GM12878 (cell line): Measurements from ENCODE around the gene EHBP1. TPM values are rescaled to one million over a fixed set of nuclear protein-coding genes. Genes with fewer than 3 reads are reported as not detected.
A peak's percentile ranks its signal among the peaks of the same experiment; 100 is the strongest.

ENCODE experiments used
- ATAC-seq: fragments of 200-7000 bp; cut with Tn5 transposase; 3 replicates; pipeline ENCODE4 v1.9.1; 2020; ENCODE audit warnings: mild to moderate bottlenecking, moderate library complexity
- BruUV-seq: library from RNA; stranded (reverse); fragments of 400-500 nt; replicated peaks from 2 replicates; lab custom pipeline; 2021; lab: Mats Ljungman, UMichigan
- CTCF ChIA-PET: fragments of 300-600 bp; sonication (Branson Sonifier 250); formaldehyde crosslinking; extraction: SDS; loops from one replicate; lab custom pipeline; 2021; ENCODE audit warnings: inconsistent platforms; lab: Yijun Ruan, JAX
- POLR2A ChIA-PET: fragments of 350-600 bp; formaldehyde crosslinking; extraction: SDS; loops from one replicate; lab custom pipeline; 2021; ENCODE audit warnings: inconsistent platforms; lab: Charles Lee
- RAD21 ChIA-PET: fragments of 300-600 bp; sonication (Branson Sonifier 250); formaldehyde crosslinking; loops from one replicate; lab custom pipeline; 2023; ENCODE audit warnings: antibody characterized with exemption; ENCODE audit not compliant: unreplicated experiment; lab: Charles Lee
- SMC1A ChIA-PET: fragments of 300-600 bp; sonication (Branson Sonifier 250); formaldehyde crosslinking; loops from one replicate; lab custom pipeline; 2023; ENCODE audit not compliant: unreplicated experiment, uncharacterized antibody; lab: Charles Lee
- DNase-seq: peaks from one replicate; pipeline ENCODE4 v3.0.0-alpha.2; 2011; ENCODE audit warnings: low read depth, low spot score
- FAIRE-seq: peaks from 3 replicates; lab custom pipeline; 2011; peaks lifted over from hg19 to GRCh38; lab: Jason Lieb, UNC
- H2AFZ ChIP-seq: 2 replicates; pipeline ENCODE4 v1.6.0; 2011; ENCODE audit warnings: low read depth, low read length, control low read depth; ENCODE audit not compliant: control insufficient read depth
- H3K27ac ChIP-seq: 2 replicates; pipeline ENCODE4 v1.5.1; 2011; ENCODE audit warnings: control low read depth; ENCODE audit not compliant: control insufficient read depth, insufficient read depth
- H3K27me3 ChIP-seq, 2 experiments: replicated peaks in 1 of 2; 2 replicates each; pipeline versions ENCODE4 v1.6.0 to v1.6.1; 2011; ENCODE audit warnings: low read length in 1 of 2; ENCODE audit not compliant: control insufficient read depth in 2 of 2, insufficient read depth in 2 of 2
- H3K36me3 ChIP-seq, 2 experiments: 2 replicates each; pipeline ENCODE4 v1.5.1; 2011; ENCODE audit warnings: low read length in 1 of 2; ENCODE audit not compliant: control insufficient read depth in 2 of 2, insufficient read depth in 2 of 2
- H3K4me1 ChIP-seq: 2 replicates; pipeline ENCODE4 v1.6.1; 2011; ENCODE audit warnings: mild to moderate bottlenecking, low read length, moderate library complexity, mixed read lengths; ENCODE audit not compliant: control insufficient read depth, insufficient read depth
- H3K4me2 ChIP-seq: 2 replicates; pipeline ENCODE4 v1.6.0; 2011; ENCODE audit warnings: control low read depth; ENCODE audit not compliant: control insufficient read depth, insufficient read depth
- H3K4me3 ChIP-seq: fragments of 200-600 bp; sonication (generic); 2 replicates; pipeline ENCODE4 v1.5.1; 2016
- H3K79me2 ChIP-seq: 2 replicates; pipeline ENCODE4 v1.6.0; 2011; ENCODE audit warnings: low read length; ENCODE audit not compliant: control insufficient read depth, insufficient read depth
- H3K9ac ChIP-seq: 2 replicates; pipeline ENCODE4 v1.8.0; 2011; ENCODE audit warnings: low read length, control low read depth, mixed read lengths; ENCODE audit not compliant: control insufficient read depth, insufficient read depth
- H3K9me3 ChIP-seq: replicated peaks from 3 replicates; pipeline ENCODE4 v1.5.1; 2011; ENCODE audit warnings: mild to moderate bottlenecking, low read length; ENCODE audit not compliant: control insufficient read depth, insufficient read depth
- H4K20me1 ChIP-seq: 2 replicates; pipeline ENCODE4 v1.6.0; 2011; ENCODE audit not compliant: control insufficient read depth, insufficient read depth
- FOXM1 ChIP-seq: IDR thresholded peaks from 2 replicates; pipeline ENCODE4 v1.6.1; 2012; ENCODE audit warnings: low read depth, mild to moderate bottlenecking, inconsistent platforms, low read length, moderate library complexity
- IRF4 ChIP-seq: IDR thresholded peaks from 2 replicates; pipeline ENCODE4 v1.6.1; 2011; ENCODE audit warnings: low read depth, low read length
- JUNB ChIP-seq: IDR thresholded peaks from 2 replicates; pipeline ENCODE4 v1.6.1; 2016; ENCODE audit warnings: antibody characterized with exemption, mild to moderate bottlenecking
- MEF2A ChIP-seq: IDR thresholded peaks from 2 replicates; pipeline ENCODE4 v1.6.1; 2011; ENCODE audit warnings: low read depth, mild to moderate bottlenecking, low read length, moderate library complexity; ENCODE audit not compliant: insufficient read depth
- NFXL1 ChIP-seq: fragments of 450-650 bp; IDR thresholded peaks from 2 replicates; pipeline ENCODE4 v1.6.1; 2017; ENCODE audit warnings: antibody characterized with exemption, mild to moderate bottlenecking, borderline replicate concordance
- NFYA ChIP-seq: IDR thresholded peaks from 2 replicates; pipeline ENCODE4 v1.6.1; 2011; ENCODE audit warnings: low read depth, mild to moderate bottlenecking, low read length, improper control_type of control experiment, borderline replicate concordance
- NFYB ChIP-seq: IDR thresholded peaks from 2 replicates; pipeline ENCODE4 v1.6.1; 2011; ENCODE audit warnings: low read depth, mild to moderate bottlenecking, low read length, improper control_type of control experiment, moderate library complexity; ENCODE audit not compliant: insufficient read depth
- POLR2AphosphoS5 ChIP-seq: IDR thresholded peaks from 2 replicates; pipeline ENCODE4 v1.6.1; 2011; ENCODE audit warnings: mild to moderate bottlenecking, low read length, inconsistent platforms
- YBX1 ChIP-seq: fragments of 450-650 bp; IDR thresholded peaks from 2 replicates; pipeline ENCODE4 v1.6.1; 2016; ENCODE audit warnings: antibody characterized with exemption
- ZNF622 ChIP-seq: fragments of 450-650 bp; IDR thresholded peaks from 2 replicates; pipeline ENCODE4 v1.6.1; 2017; ENCODE audit warnings: mild to moderate bottlenecking, inconsistent platforms
- WGBS: methylation state at CpG from one replicate; pipeline ENCODE4 v1.1.6; 2016; ENCODE audit warnings: low lambda C conversion rate; ENCODE audit not compliant: insufficient replicate concordance, insufficient coverage; ENCODE audit errors: missing lambda C conversion rate; 5-methylcytosine and 5-hydroxymethylcytosine counted together
- in situ Hi-C: fragments of 300-500 bp; cut with MboI; formaldehyde crosslinking; loops from 9 replicates; pipeline ENCODE4 v1.14.3; 2018; ENCODE audit warnings: mixed read lengths
- intact Hi-C: fragments of 100-400 bp; cut with micrococcal nuclease; formaldehyde crosslinking; loops from one replicate; pipeline ENCODE4 v1.14.2; 2022; ENCODE audit not compliant: unreplicated experiment
- polyA plus RNA-seq, 11 experiments: library from polyadenylated mRNA; depleted of rRNA in 4 of 11; unstranded in 6 of 11; stranded (reverse) in 5 of 11; fragments of >200 nt; fragmentation: Nextera tagmentation in 4 of 11; fragmentation: Illumina TruSeq in 1 of 11; extraction: Ambion mirVana in 4 of 11; extraction: Trizol in 1 of 11; gene quantifications; 1 replicate in 1 of 11; 2 replicates in 10 of 11; pipeline versions ENCODE4 v1.2.1 to v1.2.3, GENCODE V29; 2011 to 2016; ENCODE audit warnings: inconsistent platforms in 2 of 11, missing spikeins in 2 of 11, low read depth in 1 of 11
- total RNA-seq, 4 experiments: library from RNA; depleted of rRNA in 3 of 4; stranded (reverse); fragments of >200 nt in 3 of 4; fragmentation: Illumina TruSeq in 1 of 4; extraction: Trizol in 1 of 4; gene quantifications; 2 replicates each; pipeline versions ENCODE4 v1.2.1 to v1.2.3, GENCODE V29; 2013 to 2021
- TF ChIP-seq, protein P1 (sequence below): fragments of 450-650 bp; IDR thresholded peaks from 2 replicates; pipeline ENCODE4 v1.6.1; 2017; ENCODE audit warnings: mild to moderate bottlenecking, moderate library complexity
- TF ChIP-seq, protein P2 (sequence below): IDR thresholded peaks from 2 replicates; pipeline ENCODE4 v1.6.1; 2012; ENCODE audit warnings: low read depth, low read length, improper control_type of control experiment
- TF ChIP-seq, protein P3 (sequence below): fragments of 450-650 bp; IDR thresholded peaks from 2 replicates; pipeline ENCODE4 v1.6.1; 2017; ENCODE audit warnings: borderline replicate concordance
- TF ChIP-seq, protein P4 (sequence below): fragments of 450-650 bp; formaldehyde crosslinking; IDR thresholded peaks from 2 replicates; pipeline ENCODE4 v1.5.0; 2022; ENCODE audit warnings: mild to moderate bottlenecking, missing genetic modification characterization

Gene EHBP1
- total and polyA plus RNA-seq, 10 of the 15 experiments (the other 5 are each of a cell fraction or from before 2014, with no cell fraction given), result 5.7 to 26.1 (median 13.6) TPM

DNA sequence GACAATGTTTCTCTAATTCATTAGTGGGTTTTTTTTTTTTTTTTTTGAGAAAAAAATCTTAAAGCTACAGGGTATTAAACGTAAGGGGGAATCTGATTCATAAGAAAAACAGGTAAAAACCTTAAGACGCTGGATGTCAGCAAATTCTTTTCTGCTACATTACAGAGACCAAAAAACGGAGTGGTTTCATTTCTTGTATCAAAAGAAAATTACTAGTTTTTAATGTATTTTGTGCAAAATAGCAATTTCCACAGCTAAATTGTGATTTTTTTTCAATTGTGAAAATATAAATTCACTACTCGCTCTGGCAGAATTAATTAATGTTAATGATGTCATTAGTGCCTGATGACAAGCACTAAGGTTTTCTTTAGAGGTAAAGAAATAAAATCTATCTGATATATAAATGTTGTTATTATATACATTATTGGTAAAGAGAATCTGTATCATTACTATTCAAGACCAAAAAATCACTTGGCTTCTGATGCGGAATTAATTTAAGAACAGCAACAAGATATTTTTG lies 355.0 kb downstream of the EHBP1 start:
- intact Hi-C loops (loop anchor here (10.0 kb wide), 1 partner anchor 364 kb away; no protein-coding TSS in a partner anchor), in situ Hi-C loops (no loop called here)
- 22% methylated on average over 5 of the region's 5 CpGs for WGBS
- H3K4me1 ChIP-seq, result peaks cover 9% of the 10 kb centered on the region; the same call in 1 of the 2 replicates
- ChIA-PET POLR2A (interaction anchor here (0.6 kb wide), 2 partner anchors 47 to 415 kb away, joined by 3 to 4 read pairs; no protein-coding TSS in a partner anchor), SMC1A (interaction anchor here (0.6 kb wide), 1 partner anchor 781 kb away, joined by 5 read pairs; the partner anchor contains the start of gene UGP2), RAD21 (no interaction called here), CTCF (no interaction called here)
- H3K79me2 ChIP-seq, result no peaks in the 10 kb centered on the region
- H3K27ac ChIP-seq, result no peak overlapping the region
- peaks cover 5 to 9% of the 10 kb centered on the region in 2 experiments for H3K27me3 ChIP-seq
- H3K4me2 ChIP-seq, result no peak overlapping the region
- H3K36me3 ChIP-seq, result no peaks in the 10 kb centered on the region
- no peak overlapping the region for H2AFZ ChIP-seq
- H4K20me1 ChIP-seq, result no peaks in the 10 kb centered on the region
- no peak for DNase-seq
- BruUV-seq, result TSS peak; percentile 55
- no peak for ATAC-seq
- no peak overlapping the region for H3K9ac ChIP-seq
- no peak for FAIRE-seq
- H3K4me3 ChIP-seq, result no peak overlapping the region
- no peaks in the 10 kb centered on the region; the same call in 1 of the 3 replicates for H3K9me3 ChIP-seq
- no peak for TF ChIP-seq JUNB
- TF ChIP-seq NFYB, result no peak
- TF ChIP-seq IRF4, result no peak
- TF ChIP-seq, protein P1, sequence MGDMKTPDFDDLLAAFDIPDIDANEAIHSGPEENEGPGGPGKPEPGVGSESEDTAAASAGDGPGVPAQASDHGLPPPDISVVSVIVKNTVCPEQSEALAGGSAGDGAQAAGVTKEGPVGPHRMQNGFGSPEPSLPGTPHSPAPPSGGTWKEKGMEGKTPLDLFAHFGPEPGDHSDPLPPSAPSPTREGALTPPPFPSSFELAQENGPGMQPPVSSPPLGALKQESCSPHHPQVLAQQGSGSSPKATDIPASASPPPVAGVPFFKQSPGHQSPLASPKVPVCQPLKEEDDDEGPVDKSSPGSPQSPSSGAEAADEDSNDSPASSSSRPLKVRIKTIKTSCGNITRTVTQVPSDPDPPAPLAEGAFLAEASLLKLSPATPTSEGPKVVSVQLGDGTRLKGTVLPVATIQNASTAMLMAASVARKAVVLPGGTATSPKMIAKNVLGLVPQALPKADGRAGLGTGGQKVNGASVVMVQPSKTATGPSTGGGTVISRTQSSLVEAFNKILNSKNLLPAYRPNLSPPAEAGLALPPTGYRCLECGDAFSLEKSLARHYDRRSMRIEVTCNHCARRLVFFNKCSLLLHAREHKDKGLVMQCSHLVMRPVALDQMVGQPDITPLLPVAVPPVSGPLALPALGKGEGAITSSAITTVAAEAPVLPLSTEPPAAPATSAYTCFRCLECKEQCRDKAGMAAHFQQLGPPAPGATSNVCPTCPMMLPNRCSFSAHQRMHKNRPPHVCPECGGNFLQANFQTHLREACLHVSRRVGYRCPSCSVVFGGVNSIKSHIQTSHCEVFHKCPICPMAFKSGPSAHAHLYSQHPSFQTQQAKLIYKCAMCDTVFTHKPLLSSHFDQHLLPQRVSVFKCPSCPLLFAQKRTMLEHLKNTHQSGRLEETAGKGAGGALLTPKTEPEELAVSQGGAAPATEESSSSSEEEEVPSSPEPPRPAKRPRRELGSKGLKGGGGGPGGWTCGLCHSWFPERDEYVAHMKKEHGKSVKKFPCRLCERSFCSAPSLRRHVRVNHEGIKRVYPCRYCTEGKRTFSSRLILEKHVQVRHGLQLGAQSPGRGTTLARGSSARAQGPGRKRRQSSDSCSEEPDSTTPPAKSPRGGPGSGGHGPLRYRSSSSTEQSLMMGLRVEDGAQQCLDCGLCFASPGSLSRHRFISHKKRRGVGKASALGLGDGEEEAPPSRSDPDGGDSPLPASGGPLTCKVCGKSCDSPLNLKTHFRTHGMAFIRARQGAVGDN, result no peak
- no peak for TF ChIP-seq YBX1
- TF ChIP-seq POLR2AphosphoS5, result no peak
- no peak for TF ChIP-seq MEF2A
- TF ChIP-seq, protein P2, sequence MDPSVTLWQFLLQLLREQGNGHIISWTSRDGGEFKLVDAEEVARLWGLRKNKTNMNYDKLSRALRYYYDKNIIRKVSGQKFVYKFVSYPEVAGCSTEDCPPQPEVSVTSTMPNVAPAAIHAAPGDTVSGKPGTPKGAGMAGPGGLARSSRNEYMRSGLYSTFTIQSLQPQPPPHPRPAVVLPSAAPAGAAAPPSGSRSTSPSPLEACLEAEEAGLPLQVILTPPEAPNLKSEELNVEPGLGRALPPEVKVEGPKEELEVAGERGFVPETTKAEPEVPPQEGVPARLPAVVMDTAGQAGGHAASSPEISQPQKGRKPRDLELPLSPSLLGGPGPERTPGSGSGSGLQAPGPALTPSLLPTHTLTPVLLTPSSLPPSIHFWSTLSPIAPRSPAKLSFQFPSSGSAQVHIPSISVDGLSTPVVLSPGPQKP, result no peak
- no peak for TF ChIP-seq ZNF622
- TF ChIP-seq NFXL1, result no peak
- no peak for TF ChIP-seq FOXM1
- TF ChIP-seq, protein P3, sequence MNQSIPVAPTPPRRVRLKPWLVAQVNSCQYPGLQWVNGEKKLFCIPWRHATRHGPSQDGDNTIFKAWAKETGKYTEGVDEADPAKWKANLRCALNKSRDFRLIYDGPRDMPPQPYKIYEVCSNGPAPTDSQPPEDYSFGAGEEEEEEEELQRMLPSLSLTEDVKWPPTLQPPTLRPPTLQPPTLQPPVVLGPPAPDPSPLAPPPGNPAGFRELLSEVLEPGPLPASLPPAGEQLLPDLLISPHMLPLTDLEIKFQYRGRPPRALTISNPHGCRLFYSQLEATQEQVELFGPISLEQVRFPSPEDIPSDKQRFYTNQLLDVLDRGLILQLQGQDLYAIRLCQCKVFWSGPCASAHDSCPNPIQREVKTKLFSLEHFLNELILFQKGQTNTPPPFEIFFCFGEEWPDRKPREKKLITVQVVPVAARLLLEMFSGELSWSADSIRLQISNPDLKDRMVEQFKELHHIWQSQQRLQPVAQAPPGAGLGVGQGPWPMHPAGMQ, result no peak
- TF ChIP-seq NFYA, result no peak
- TF ChIP-seq, protein P4, sequence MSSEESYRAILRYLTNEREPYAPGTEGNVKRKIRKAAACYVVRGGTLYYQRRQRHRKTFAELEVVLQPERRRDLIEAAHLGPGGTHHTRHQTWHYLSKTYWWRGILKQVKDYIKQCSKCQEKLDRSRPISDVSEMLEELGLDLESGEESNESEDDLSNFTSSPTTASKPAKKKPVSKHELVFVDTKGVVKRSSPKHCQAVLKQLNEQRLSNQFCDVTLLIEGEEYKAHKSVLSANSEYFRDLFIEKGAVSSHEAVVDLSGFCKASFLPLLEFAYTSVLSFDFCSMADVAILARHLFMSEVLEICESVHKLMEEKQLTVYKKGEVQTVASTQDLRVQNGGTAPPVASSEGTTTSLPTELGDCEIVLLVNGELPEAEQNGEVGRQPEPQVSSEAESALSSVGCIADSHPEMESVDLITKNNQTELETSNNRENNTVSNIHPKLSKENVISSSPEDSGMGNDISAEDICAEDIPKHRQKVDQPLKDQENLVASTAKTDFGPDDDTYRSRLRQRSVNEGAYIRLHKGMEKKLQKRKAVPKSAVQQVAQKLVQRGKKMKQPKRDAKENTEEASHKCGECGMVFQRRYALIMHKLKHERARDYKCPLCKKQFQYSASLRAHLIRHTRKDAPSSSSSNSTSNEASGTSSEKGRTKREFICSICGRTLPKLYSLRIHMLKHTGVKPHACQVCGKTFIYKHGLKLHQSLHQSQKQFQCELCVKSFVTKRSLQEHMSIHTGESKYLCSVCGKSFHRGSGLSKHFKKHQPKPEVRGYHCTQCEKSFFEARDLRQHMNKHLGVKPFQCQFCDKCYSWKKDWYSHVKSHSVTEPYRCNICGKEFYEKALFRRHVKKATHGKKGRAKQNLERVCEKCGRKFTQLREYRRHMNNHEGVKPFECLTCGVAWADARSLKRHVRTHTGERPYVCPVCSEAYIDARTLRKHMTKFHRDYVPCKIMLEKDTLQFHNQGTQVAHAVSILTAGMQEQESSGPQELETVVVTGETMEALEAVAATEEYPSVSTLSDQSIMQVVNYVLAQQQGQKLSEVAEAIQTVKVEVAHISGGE (CRISPR knock-in tag), result no peak
